Gastroesophageal sphincter (tissue), 3 donors: ENCODE data around the gene PRKCQ.
A peak's percentile ranks its signal among the peaks of the same experiment; 100 is the strongest.

Source experiments
- CTCF ChIP-seq, 4 experiments: fragments of 200-600 bp in 2 of 4; fragments of 450-650 bp in 2 of 4; sonication (generic) in 1 of 4; IDR thresholded peaks; one replicate each; pipeline ENCODE4 v1.5.1; 2017 to 2019; ENCODE audit warnings: antibody characterized with exemption in 4 of 4, mild to moderate bottlenecking in 2 of 4, moderate library complexity in 2 of 4
- EP300 ChIP-seq: sonication (generic); formaldehyde crosslinking; IDR thresholded peaks from one replicate; pipeline ENCODE4 v1.6.1; 2017; ENCODE audit warnings: antibody characterized with exemption, mild to moderate bottlenecking
- POLR2A ChIP-seq, 2 donors: fragments of 450-650 bp; IDR thresholded peaks; one replicate each; pipeline ENCODE4 v1.6.1; 2017; ENCODE audit warnings: antibody characterized with exemption in 2 of 2, mild to moderate bottlenecking in 2 of 2, moderate library complexity in 1 of 2
- POLR2AphosphoS5 ChIP-seq: sonication (generic); formaldehyde crosslinking; IDR thresholded peaks from one replicate; pipeline ENCODE4 v1.6.1; 2017; ENCODE audit warnings: antibody characterized with exemption

- no peak for TF ChIP-seq POLR2A (IDR thresholded peaks at IDR 0.05)
- peak in 3 of 4 experiments; percentile 13 to 36 (median 26) for TF ChIP-seq CTCF (IDR thresholded peaks at IDR 0.05)
- TF ChIP-seq EP300, result no peak
- no peak for TF ChIP-seq POLR2AphosphoS5
Observed at GRCh38 chr10:6406220-6407033, 173.6 kb downstream of the PRKCQ start.
